ENCODE data around the gene RAD51AP2. TPM values are rescaled to one million over a fixed set of nuclear protein-coding genes. Genes with fewer than 3 reads are reported as not detected.

The RAD51AP2 gene
- total RNA-seq, 1 experiment from 2014 or later, result not detected

- H3K36me3 ChIP-seq (ENCODE audit: control insufficient read depth, insufficient read depth, low read length), result peaks cover 4% of the 10 kb centered on the region; the same call in 1 of the 2 replicates
- ChIA-PET CTCF (no interaction called here), POLR2A (no interaction called here)
- intact Hi-C loops (cut with micrococcal nuclease; ENCODE audit: unreplicated experiment) (no loop called here), in situ Hi-C loops (cut with HindIII; ENCODE audit: low pct_unique_long_range_greater_than_20kb, low sequenced_read_pairs) (no loop called here)
- ATAC-seq (no peak), DNase-seq (ENCODE audit: low read depth, low spot score) (no peak)
- no peaks in the 10 kb centered on the region for H3K9me3 ChIP-seq (ENCODE audit: control insufficient read depth, insufficient read depth, low read depth, low read length)
- peaks cover 8% of the 10 kb centered on the region for H3K4me1 ChIP-seq (ENCODE audit: control insufficient read depth, insufficient read depth, low read length)
- no peak overlapping the region for H3K27ac ChIP-seq (ENCODE audit: low read length)
- no peak overlapping the region for H3K4me3 ChIP-seq (ENCODE audit: low read depth in 2 of 2, low read length in 2 of 2)
- BruUV-seq (replicated peaks), result no TSS peak
- no peak for TF ChIP-seq CTCF (IDR thresholded peaks at IDR 0.05)
- TF ChIP-seq REST (IDR thresholded peaks at IDR 0.05; ENCODE audit: insufficient read depth in 1 of 2, low read depth in 2 of 2, low read length in 1 of 2), result no peak
- TF ChIP-seq TCF7L2 (IDR thresholded peaks at IDR 0.05; ENCODE audit: low read depth, low read length), result no peak
- no peak for TF ChIP-seq POLR2AphosphoS5 (IDR thresholded peaks at IDR 0.05; ENCODE audit: low read depth, low read length)
- TF ChIP-seq SIN3A (IDR thresholded peaks at IDR 0.05; ENCODE audit: borderline replicate concordance, insufficient read depth, low read depth, low read length), result no peak
- H3K27me3 ChIP-seq (ENCODE audit: control insufficient read depth, insufficient read depth, low read length), result peaks cover 28% of the 10 kb centered on the region
These were observed 25.0 kb upstream of the RAD51AP2 start for GRCh38 chr2:17543131-17543660.

- ATAC-seq, result no peak
- ChIA-PET POLR2A (no interaction called here), CTCF (no interaction called here)
- TF ChIP-seq CTCF (IDR thresholded peaks at IDR 0.05) (no peak), REST (IDR thresholded peaks at IDR 0.05; ENCODE audit: insufficient read depth in 1 of 2, low read depth in 2 of 2, low read length in 1 of 2) (no peak), TCF7L2 (IDR thresholded peaks at IDR 0.05; ENCODE audit: low read depth, low read length) (no peak), POLR2AphosphoS5 (IDR thresholded peaks at IDR 0.05; ENCODE audit: low read depth, low read length) (no peak), SIN3A (IDR thresholded peaks at IDR 0.05; ENCODE audit: borderline replicate concordance, insufficient read depth, low read depth, low read length) (no peak)
- Histone ChIP-seq H3K4me1 (ENCODE audit: control insufficient read depth, insufficient read depth, low read length) (peaks cover 8% of the 10 kb centered on the region), H3K27me3 (ENCODE audit: control insufficient read depth, insufficient read depth, low read length) (peaks cover 35% of the 10 kb centered on the region), H3K27ac (ENCODE audit: low read length) (no peak overlapping the region), H3K9me3 (ENCODE audit: control insufficient read depth, insufficient read depth, low read depth, low read length) (no peaks in the 10 kb centered on the region), H3K4me3 (ENCODE audit: low read depth in 2 of 2, low read length in 2 of 2) (no peak overlapping the region), H3K36me3 (ENCODE audit: control insufficient read depth, insufficient read depth, low read length) (peaks cover 4% of the 10 kb centered on the region; the same call in 1 of the 2 replicates)
- in situ Hi-C loops (cut with HindIII; ENCODE audit: low pct_unique_long_range_greater_than_20kb, low sequenced_read_pairs) (no loop called here), intact Hi-C loops (cut with micrococcal nuclease; ENCODE audit: unreplicated experiment) (no loop called here)
- no TSS peak for BruUV-seq (replicated peaks)
- no peak for DNase-seq (ENCODE audit: low read depth, low spot score)
These were observed 24.2 kb upstream of the RAD51AP2 start for GRCh38 chr2:17542471-17542870.

Data from Panc1 (cell line).